Loucy (cell line): ENCODE results near the gene ETFA.

Experiments
- EZH2phosphoT487 ChIP-seq: fragments of 200-600 bp; IDR thresholded peaks from 2 replicates; pipeline ENCODE4 v1.6.1; 2018; ENCODE audit warnings: antibody characterized with exemption, mild to moderate bottlenecking, moderate library complexity, borderline replicate concordance
- TF ChIP-seq, protein P1 (sequence below): fragments of 200-600 bp; sonication (generic); conservative IDR thresholded peaks from 2 replicates; pipeline ENCODE4 v1.5.1; 2014; ENCODE audit warnings: mild to moderate bottlenecking, antibody characterized with exemption, low read length

- TF ChIP-seq, protein P1, sequence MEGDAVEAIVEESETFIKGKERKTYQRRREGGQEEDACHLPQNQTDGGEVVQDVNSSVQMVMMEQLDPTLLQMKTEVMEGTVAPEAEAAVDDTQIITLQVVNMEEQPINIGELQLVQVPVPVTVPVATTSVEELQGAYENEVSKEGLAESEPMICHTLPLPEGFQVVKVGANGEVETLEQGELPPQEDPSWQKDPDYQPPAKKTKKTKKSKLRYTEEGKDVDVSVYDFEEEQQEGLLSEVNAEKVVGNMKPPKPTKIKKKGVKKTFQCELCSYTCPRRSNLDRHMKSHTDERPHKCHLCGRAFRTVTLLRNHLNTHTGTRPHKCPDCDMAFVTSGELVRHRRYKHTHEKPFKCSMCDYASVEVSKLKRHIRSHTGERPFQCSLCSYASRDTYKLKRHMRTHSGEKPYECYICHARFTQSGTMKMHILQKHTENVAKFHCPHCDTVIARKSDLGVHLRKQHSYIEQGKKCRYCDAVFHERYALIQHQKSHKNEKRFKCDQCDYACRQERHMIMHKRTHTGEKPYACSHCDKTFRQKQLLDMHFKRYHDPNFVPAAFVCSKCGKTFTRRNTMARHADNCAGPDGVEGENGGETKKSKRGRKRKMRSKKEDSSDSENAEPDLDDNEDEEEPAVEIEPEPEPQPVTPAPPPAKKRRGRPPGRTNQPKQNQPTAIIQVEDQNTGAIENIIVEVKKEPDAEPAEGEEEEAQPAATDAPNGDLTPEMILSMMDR, result peak; percentile 49
- TF ChIP-seq EZH2phosphoT487, result no peak
Observed at GRCh38 chr15:76330080-76330680, 18.9 kb upstream of the ETFA start.
